K562 (cell line): ENCODE measurements around the gene NBEAL1. TPM values are rescaled to one million over a fixed set of nuclear protein-coding genes. Genes with fewer than 3 reads are reported as not detected.

ENCODE experiments used
- CHD1 ChIP-seq: fragments of 200-600 bp; sonication (generic); IDR thresholded peaks from one replicate; pipeline ENCODE4 v1.6.1; 2012; ENCODE audit warnings: mild to moderate bottlenecking, moderate library complexity, low read length, inconsistent platforms
- CHD2 ChIP-seq: IDR thresholded peaks from 2 replicates; pipeline ENCODE4 v1.6.1; 2011; ENCODE audit warnings: low read depth, low read length
- CREB1 ChIP-seq, 2 experiments: sonication (generic) in 1 of 2; formaldehyde crosslinking in 1 of 2; IDR thresholded peaks; 2 replicates each; pipeline versions ENCODE4 v1.6.1 to v1.8.0; 2012 to 2022; ENCODE audit warnings: inconsistent platforms in 1 of 2, mild to moderate bottlenecking in 1 of 2, missing genetic modification reagents in 1 of 2, moderate library complexity in 1 of 2
- ETV5 ChIP-seq: sonication (generic); formaldehyde crosslinking; IDR thresholded peaks from 2 replicates; pipeline ENCODE4 v1.4.0; 2020; ENCODE audit warnings: low read depth, mild to moderate bottlenecking, missing genetic modification reagents
- EZH2 ChIP-seq: IDR thresholded peaks from 2 replicates; pipeline ENCODE4 v1.6.1; 2012; ENCODE audit warnings: low read depth, mild to moderate bottlenecking, inconsistent platforms, low read length, borderline replicate concordance
- FOXM1 ChIP-seq, 2 experiments: fragments of 450-650 bp in 1 of 2; sonication (generic) in 1 of 2; formaldehyde crosslinking in 1 of 2; IDR thresholded peaks; 2 replicates each; pipeline versions ENCODE4 v1.6.1 to v1.9.0; 2017 to 2022; ENCODE audit warnings: low read depth in 2 of 2, mild to moderate bottlenecking in 2 of 2, missing genetic modification reagents in 1 of 2, moderate library complexity in 1 of 2
- GTF2F1 ChIP-seq: IDR thresholded peaks from 2 replicates; pipeline ENCODE4 v1.6.1; 2011; ENCODE audit warnings: low read depth, low read length, improper control_type of control experiment
- HCFC1 ChIP-seq: IDR thresholded peaks from 2 replicates; pipeline ENCODE4 v1.6.1; 2012; ENCODE audit warnings: low read depth, low read length, improper control_type of control experiment
- MAFK ChIP-seq: IDR thresholded peaks from 2 replicates; pipeline ENCODE4 v1.6.1; 2011; ENCODE audit warnings: low read length, improper control_type of control experiment
- MLLT1 ChIP-seq, 2 experiments: fragments of 450-650 bp; IDR thresholded peaks; 2 replicates each; pipeline ENCODE4 v1.6.1; 2016
- NR4A1 ChIP-seq, 2 experiments: fragments of 250-450 bp in 1 of 2; fragments of 450-650 bp in 1 of 2; sonication (Bioruptor Pico) in 1 of 2; IDR thresholded peaks; 2 replicates each; pipeline versions ENCODE4 v1.4.0 to v1.6.1; 2016 to 2020; ENCODE audit warnings: mild to moderate bottlenecking in 2 of 2, missing compliant biosample characterization in 1 of 2, missing genetic modification characterization in 1 of 2, moderate library complexity in 1 of 2
- POU5F1 ChIP-seq: fragments of 150-350 bp; IDR thresholded peaks from 2 replicates; pipeline ENCODE4 v1.6.1; 2014; ENCODE audit warnings: borderline replicate concordance, low read length, low read depth, mild to moderate bottlenecking; ENCODE audit not compliant: partially characterized antibody
- SIX5 ChIP-seq, 2 experiments: IDR thresholded peaks; 2 replicates each; pipeline ENCODE4 v1.6.1; 2011; ENCODE audit warnings: low read length in 2 of 2, borderline replicate concordance in 1 of 2, low read depth in 1 of 2, mild to moderate bottlenecking in 1 of 2, moderate library complexity in 1 of 2; ENCODE audit not compliant: insufficient read depth in 1 of 2
- SMARCB1 ChIP-seq: IDR thresholded peaks from 2 replicates; pipeline ENCODE4 v1.6.1; 2011; ENCODE audit warnings: improper control_type of control experiment, low read depth; ENCODE audit not compliant: insufficient read length
- SRSF3 ChIP-seq: fragments of 200-400 bp; formaldehyde crosslinking; IDR thresholded peaks from 2 replicates; pipeline ENCODE4 v1.6.1; 2016; ENCODE audit warnings: mild to moderate bottlenecking, low read length, moderate library complexity; ENCODE audit not compliant: insufficient read depth
- TEAD4 ChIP-seq, 2 experiments: sonication (generic) in 1 of 2; formaldehyde crosslinking in 1 of 2; IDR thresholded peaks; 2 replicates each; pipeline versions ENCODE4 v1.6.1 to v1.8.0; 2012 to 2022; ENCODE audit warnings: borderline replicate concordance in 1 of 2, inconsistent platforms in 1 of 2, low read length in 1 of 2, mild to moderate bottlenecking in 1 of 2, missing genetic modification reagents in 1 of 2
- THRAP3 ChIP-seq: fragments of 450-650 bp; IDR thresholded peaks from 2 replicates; pipeline ENCODE4 v1.6.1; 2016; ENCODE audit warnings: mild to moderate bottlenecking, inconsistent platforms, borderline replicate concordance
- ZBTB17 ChIP-seq: fragments of 450-650 bp; formaldehyde crosslinking; IDR thresholded peaks from 2 replicates; pipeline ENCODE4 v1.4.0; 2020; ENCODE audit warnings: mild to moderate bottlenecking
- ZNF197 ChIP-seq: fragments of 200-800 bp; sonication (Bioruptor generic); IDR thresholded peaks from 2 replicates; pipeline ENCODE4 v1.6.1; 2016; ENCODE audit warnings: low read depth, missing genetic modification characterization, missing compliant biosample characterization
- ZNF212 ChIP-seq: fragments of 450-650 bp; formaldehyde crosslinking; IDR thresholded peaks from 2 replicates; pipeline ENCODE4 v1.4.0; 2020; ENCODE audit warnings: mild to moderate bottlenecking
- ZNF24 ChIP-seq: fragments of 450-650 bp; IDR thresholded peaks from 2 replicates; pipeline ENCODE4 v1.6.1; 2016
- ZNF274 ChIP-seq: IDR thresholded peaks from 2 replicates; pipeline ENCODE4 v1.6.1; 2011; ENCODE audit warnings: low read depth, mild to moderate bottlenecking, low read length, moderate library complexity, borderline replicate concordance
- ZNF668 ChIP-seq: fragments of 250-450 bp; sonication (Bioruptor Pico); IDR thresholded peaks from 2 replicates; pipeline ENCODE4 v1.8.0; 2022; ENCODE audit warnings: mild to moderate bottlenecking, inconsistent platforms
- ZNF707 ChIP-seq: fragments of 250-450 bp; sonication (Bioruptor Pico); conservative IDR thresholded peaks from 2 replicates; pipeline ENCODE4 v1.8.0; 2022; ENCODE audit warnings: inconsistent platforms, mild to moderate bottlenecking, moderate library complexity
- ZZZ3 ChIP-seq: fragments of 450-650 bp; IDR thresholded peaks from 2 replicates; pipeline ENCODE4 v1.6.1; 2016; ENCODE audit warnings: antibody characterized with exemption, mild to moderate bottlenecking, moderate library complexity
- polyA plus RNA-seq, 8 experiments: library from polyadenylated mRNA; depleted of rRNA in 4 of 8; stranded (reverse) in 5 of 8; unstranded in 3 of 8; fragments of >200 nt; fragmentation: Nextera tagmentation in 2 of 8; fragmentation: Illumina TruSeq in 1 of 8; extraction: Ambion mirVana in 2 of 8; extraction: Trizol in 1 of 8; gene quantifications; 2 replicates each; pipeline versions ENCODE4 v1.2.1 to v1.2.3, GENCODE V29; 2011 to 2014; ENCODE audit warnings: inconsistent platforms in 1 of 8, missing spikeins in 1 of 8
- total RNA-seq, 7 experiments: library from RNA; depleted of rRNA in 6 of 7; stranded (reverse); fragments of >200 nt in 6 of 7; fragmentation: Illumina TruSeq in 2 of 7; extraction: Trizol in 2 of 7; gene quantifications; 2 replicates each; pipeline versions ENCODE4 v1.2.1 to v1.2.3, GENCODE V29; 2011 to 2021; ENCODE audit warnings: low replicate concordance in 1 of 7
- TF ChIP-seq, protein P1 (sequence below): fragments of 250-450 bp; sonication (Bioruptor Pico); IDR thresholded peaks from 2 replicates; pipeline ENCODE4 v1.8.0; 2021; ENCODE audit warnings: moderate library complexity, mild to moderate bottlenecking, inconsistent platforms

NBEAL1 gene
- total and polyA plus RNA-seq, 9 of the 15 experiments (the other 6 are each of a cell fraction or from before 2014, with no cell fraction given) = 2.1 to 13.5 (median 7.3) TPM

- no peak for TF ChIP-seq THRAP3
- TF ChIP-seq FOXM1 (IDR thresholded peaks at IDR 0.05; ENCODE audit: low read depth) = peak; percentile 67; the same call in 1 of the 2 replicates
- no peak for TF ChIP-seq FOXM1 (CRISPR knock-in tag; IDR thresholded peaks at IDR 0.05; ENCODE audit: low read depth)
- TF ChIP-seq ZNF668 (CRISPR knock-in tag) = no peak
- TF ChIP-seq ETV5 (CRISPR knock-in tag) = no peak; the same call in 1 of the 2 replicates
- TF ChIP-seq POU5F1 = no peak
- TF ChIP-seq CHD1 = no peak
- no peak for TF ChIP-seq ZNF274
- peak; percentile 100 for TF ChIP-seq ZBTB17 (CRISPR knock-in tag)
- TF ChIP-seq ZNF24 = no peak
- no peak for TF ChIP-seq SRSF3
- TF ChIP-seq HCFC1 = peak; percentile 65
- TF ChIP-seq CHD2 = no peak
- no peak for TF ChIP-seq MAFK
- 0 out of 2 replicates have a peak, but pooled peaks have one; percentile 6 for TF ChIP-seq GTF2F1
- TF ChIP-seq EZH2 = no peak
- TF ChIP-seq ZNF197 (CRISPR knock-in tag) = no peak
- TF ChIP-seq ZZZ3 = no peak
- no peak for TF ChIP-seq TEAD4 (IDR thresholded peaks at IDR 0.05; ENCODE audit: low read length)
- TF ChIP-seq TEAD4 (CRISPR knock-in tag; IDR thresholded peaks at IDR 0.05; ENCODE audit: borderline replicate concordance) = no peak
- no peak for TF ChIP-seq SMARCB1
- TF ChIP-seq NR4A1 (CRISPR knock-in tag; IDR thresholded peaks at IDR 0.05) = no peak
- TF ChIP-seq NR4A1 (tag; IDR thresholded peaks at IDR 0.05) = 0 out of 2 replicates have a peak, but pooled peaks have one; percentile 51
- TF ChIP-seq CREB1 (IDR thresholded peaks at IDR 0.05) = peak; percentile 42; the same call in 1 of the 2 replicates
- TF ChIP-seq CREB1 (CRISPR knock-in tag; IDR thresholded peaks at IDR 0.05) = peak; percentile 73; the same call in 1 of the 2 replicates
- TF ChIP-seq MLLT1 (IDR thresholded peaks at IDR 0.05) = peak in 1 of 2 experiments; percentile 100; a peak in 2 of 4 replicates
- no peak for TF ChIP-seq ZNF212 (CRISPR knock-in tag)
- peak in 1 of 2 experiments; percentile 11; a peak in 1 of 4 replicates for TF ChIP-seq SIX5 (IDR thresholded peaks at IDR 0.05; ENCODE audit: borderline replicate concordance in 1 of 2, insufficient read depth in 1 of 2, low read depth in 1 of 2, low read length in 2 of 2)
- TF ChIP-seq, protein P1, sequence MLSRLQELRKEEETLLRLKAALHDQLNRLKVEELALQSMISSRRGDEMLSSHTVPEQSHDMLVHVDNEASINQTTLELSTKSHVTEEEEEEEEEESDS (CRISPR knock-in tag) = no peak
- TF ChIP-seq ZNF707 = no peak
Measured at GRCh38 chr2:203238704-203239526, 224.2 kb downstream of the NBEAL1 start, which contains the start of gene CYP20A1 (continued).
